HEK293 (cell line): ENCODE measurements around the gene CMIP.

Experiments
- CTCF ChIA-PET: fragments of 350-600 bp; formaldehyde crosslinking; extraction: SDS; loops from one replicate; lab custom pipeline; 2021; ENCODE audit warnings: antibody characterized with exemption; lab: Yijun Ruan, JAX
- POLR2A ChIA-PET: fragments of 300-600 bp; formaldehyde crosslinking; extraction: SDS; loops from one replicate; lab custom pipeline; 2020; ENCODE audit warnings: antibody characterized with exemption, inconsistent platforms; lab: Yijun Ruan, JAX
- H3K27ac ChIP-seq: fragments of 200-500 bp; sonication (Bioruptor generic); 2 replicates; pipeline ENCODE4 v1.5.1; 2014; ENCODE audit warnings: low read depth, low read length, control low read depth, inconsistent platforms; ENCODE audit errors: extremely low read depth
- H3K36me3 ChIP-seq, 2 experiments: fragments of 200-500 bp in 1 of 2; sonication (Bioruptor generic) in 1 of 2; 1 replicate in 1 of 2; 2 replicates in 1 of 2; pipeline ENCODE4 v1.5.1; 2014 to 2017; ENCODE audit warnings: inconsistent platforms in 2 of 2, low read length in 2 of 2; ENCODE audit not compliant: control insufficient read depth in 2 of 2, insufficient read depth in 1 of 2
- H3K4me1 ChIP-seq: fragments of 200-500 bp; sonication (Bioruptor generic); 2 replicates; pipeline ENCODE4 v1.5.1; 2014; ENCODE audit warnings: mild to moderate bottlenecking, low read length, inconsistent platforms; ENCODE audit not compliant: control insufficient read depth, insufficient read depth
- H3K4me3 ChIP-seq: 2 replicates; pipeline ENCODE4 v1.5.1; 2011; ENCODE audit warnings: low read depth, mild to moderate bottlenecking, control low read depth, low read length, moderate library complexity
- H3K9me3 ChIP-seq: fragments of 200-500 bp; sonication (Bioruptor generic); 2 replicates; pipeline ENCODE4 v1.5.1; 2014; ENCODE audit warnings: low read depth, low read length, inconsistent platforms; ENCODE audit not compliant: control insufficient read depth, insufficient read depth
- GLIS1 ChIP-seq: fragments of 450-650 bp; formaldehyde crosslinking; IDR thresholded peaks from 2 replicates; pipeline ENCODE4 v1.5.1; 2016; ENCODE audit warnings: missing biosample characterization, missing genetic modification characterization
- PATZ1 ChIP-seq: fragments of 450-650 bp; formaldehyde crosslinking; IDR thresholded peaks from 2 replicates; pipeline ENCODE4 v1.5.1; 2016; ENCODE audit warnings: missing biosample characterization, missing genetic modification characterization
- PRDM2 ChIP-seq: fragments of 450-650 bp; formaldehyde crosslinking; IDR thresholded peaks from 2 replicates; pipeline ENCODE4 v1.5.1; 2016; ENCODE audit warnings: missing biosample characterization, missing genetic modification characterization, borderline replicate concordance
- ZNF112 ChIP-seq: fragments of 450-650 bp; formaldehyde crosslinking; IDR thresholded peaks from 2 replicates; pipeline ENCODE4 v1.5.0; 2017; ENCODE audit warnings: missing biosample characterization, missing genetic modification characterization
- ZNF16 ChIP-seq: fragments of 450-650 bp; formaldehyde crosslinking; IDR thresholded peaks from 2 replicates; pipeline ENCODE4 v1.5.1; 2016; ENCODE audit warnings: low read depth, missing biosample characterization, missing genetic modification characterization
- ZNF221 ChIP-seq: fragments of 450-650 bp; formaldehyde crosslinking; IDR thresholded peaks from 2 replicates; pipeline ENCODE4 v1.5.1; 2017; ENCODE audit warnings: missing biosample characterization, missing genetic modification characterization, borderline replicate concordance
- ZNF341 ChIP-seq: fragments of 450-650 bp; formaldehyde crosslinking; IDR thresholded peaks from 2 replicates; pipeline ENCODE4; 2016; ENCODE audit warnings: low read depth, missing biosample characterization, missing genetic modification characterization
- ZNF404 ChIP-seq: fragments of 450-650 bp; formaldehyde crosslinking; IDR thresholded peaks from 2 replicates; pipeline ENCODE4 v1.5.1; 2017; ENCODE audit warnings: missing biosample characterization, missing genetic modification characterization
- ZNF423 ChIP-seq: fragments of 450-650 bp; formaldehyde crosslinking; IDR thresholded peaks from 2 replicates; pipeline ENCODE4 v1.5.1; 2016; ENCODE audit warnings: missing biosample characterization, missing genetic modification characterization
- ZNF449 ChIP-seq: fragments of 450-650 bp; formaldehyde crosslinking; IDR thresholded peaks from 2 replicates; pipeline ENCODE4 v1.5.1; 2017; ENCODE audit warnings: missing biosample characterization, mild to moderate bottlenecking, missing genetic modification characterization, moderate library complexity
- ZNF521 ChIP-seq: fragments of 450-650 bp; formaldehyde crosslinking; IDR thresholded peaks from 2 replicates; pipeline ENCODE4 v1.5.1; 2017; ENCODE audit warnings: missing biosample characterization, mild to moderate bottlenecking, missing genetic modification characterization
- ZNF560 ChIP-seq: fragments of 450-650 bp; formaldehyde crosslinking; IDR thresholded peaks from 2 replicates; pipeline ENCODE4 v1.5.1; 2017; ENCODE audit warnings: missing biosample characterization, missing genetic modification characterization, borderline replicate concordance
- ZNF624 ChIP-seq: fragments of 450-650 bp; formaldehyde crosslinking; IDR thresholded peaks from 2 replicates; pipeline ENCODE4 v1.5.1; 2017; ENCODE audit warnings: missing biosample characterization, missing genetic modification characterization
- ZNF664 ChIP-seq: fragments of 450-650 bp; formaldehyde crosslinking; IDR thresholded peaks from 2 replicates; pipeline ENCODE4 v1.5.1; 2016; ENCODE audit warnings: missing biosample characterization, missing genetic modification characterization
- ZNF701 ChIP-seq: fragments of 450-650 bp; formaldehyde crosslinking; IDR thresholded peaks from 2 replicates; pipeline ENCODE4 v1.5.1; 2016; ENCODE audit warnings: missing biosample characterization, missing genetic modification characterization

Gene CMIP

GRCh38 chr16:81548876-81549546, 104.4 kb downstream of the CMIP start:
- no peak overlapping the region for H3K27ac ChIP-seq
- H3K9me3 ChIP-seq: no peaks in the 10 kb centered on the region
- H3K4me1 ChIP-seq: no peaks in the 10 kb centered on the region
- TF ChIP-seq ZNF521 (tag by site-specific recombination): no peak
- no peak for TF ChIP-seq ZNF16
- TF ChIP-seq PATZ1 (tag by site-specific recombination): no peak
- no peak for TF ChIP-seq GLIS1
- TF ChIP-seq ZNF664 (tag by site-specific recombination): no peak
- no peak overlapping the region for H3K4me3 ChIP-seq
- CTCF ChIA-PET: interaction anchor here (0.5 to 1.2 kb wide), 2 partner anchors 139 to 1947 kb away, joined by 3 to 5 read pairs; no protein-coding TSS in a partner anchor
- POLR2A ChIA-PET: no interaction called here
- H3K36me3 ChIP-seq: no peaks in the 10 kb centered on the region

GRCh38 chr16:81549547-81550431, 105.2 kb downstream of the CMIP start:
- TF ChIP-seq ZNF624 (tag by site-specific recombination) (no peak), ZNF112 (tag by site-specific recombination) (no peak), ZNF221 (tag by site-specific recombination) (no peak)
- TF ChIP-seq, all 188 proteins: peak for 0
- no peaks in the 10 kb centered on the region for H3K4me1 ChIP-seq
- CTCF ChIA-PET: no interaction called here

GRCh38 chr16:81550432-81550808, 105.8 kb downstream of the CMIP start:
- POLR2A ChIA-PET: no interaction called here
- H3K4me1 ChIP-seq: no peaks in the 10 kb centered on the region
- no peaks in the 10 kb centered on the region for H3K36me3 ChIP-seq
- no peak overlapping the region for H3K27ac ChIP-seq
- TF ChIP-seq ZNF449 (no peak), PRDM2 (tag by site-specific recombination) (no peak), ZNF701 (no peak), ZNF404 (tag by site-specific recombination) (no peak), ZNF560 (no peak), ZNF341 (tag by site-specific recombination) (no peak), ZNF423 (no peak)
- TF ChIP-seq, all 188 proteins: peak for 0
- Histone ChIP-seq H3K9me3 (no peaks in the 10 kb centered on the region), H3K4me3 (no peak overlapping the region)
- CTCF ChIA-PET: no interaction called here

More at GRCh38 chr16:81549547-81550431, 105.2 kb downstream of the CMIP start:
- no peaks in the 10 kb centered on the region for H3K36me3 ChIP-seq
- H3K4me3 ChIP-seq: no peak overlapping the region
- POLR2A ChIA-PET: no interaction called here
- no peak overlapping the region for H3K27ac ChIP-seq
- H3K9me3 ChIP-seq: no peaks in the 10 kb centered on the region
